ENCODE results near the gene PLEKHN1.
A peak's percentile ranks its signal among the peaks of the same experiment; 100 is the strongest.

The PLEKHN1 gene

GRCh38 chr1:932173-932510 is 34.1 kb upstream of the PLEKHN1 start:
- Histone ChIP-seq H3K9me3 (ENCODE audit: control insufficient read depth, insufficient read depth, low read length) (no peaks in the 10 kb centered on the region), H3K4me1 (ENCODE audit: control insufficient read depth, insufficient read depth, low read length) (0 out of 2 replicates have a peak, but pooled peaks cover 3% of the 10 kb centered on the region), H3K4me3 (ENCODE audit: low read depth, low read length) (no peak overlapping the region), H3K27ac (ENCODE audit: low read depth, low read length) (no peak overlapping the region), H3K9ac (ENCODE audit: low read depth, low read length) (no peak overlapping the region), H3K36me3 (ENCODE audit: control insufficient read depth, insufficient read depth, low read length) (no peaks in the 10 kb centered on the region), H3K27me3 (ENCODE audit: control insufficient read depth, insufficient read depth, low read length) (peaks cover 90% of the 10 kb centered on the region)

GRCh38 chr1:932776-933602 is 33.3 kb upstream of the PLEKHN1 start:
- Histone ChIP-seq H3K4me3 (ENCODE audit: low read depth, low read length) (no peak overlapping the region), H3K27ac (ENCODE audit: low read depth, low read length) (no peak overlapping the region), H3K4me1 (ENCODE audit: control insufficient read depth, insufficient read depth, low read length) (0 out of 2 replicates have a peak, but pooled peaks cover 3% of the 10 kb centered on the region), H3K9ac (ENCODE audit: low read depth, low read length) (no peak overlapping the region), H3K9me3 (ENCODE audit: control insufficient read depth, insufficient read depth, low read length) (no peaks in the 10 kb centered on the region), H3K36me3 (ENCODE audit: control insufficient read depth, insufficient read depth, low read length) (no peaks in the 10 kb centered on the region), H3K27me3 (ENCODE audit: control insufficient read depth, insufficient read depth, low read length) (peaks cover 88% of the 10 kb centered on the region)

GRCh38 chr1:933603-933940 is 32.7 kb upstream of the PLEKHN1 start:
- H3K9me3 ChIP-seq (ENCODE audit: control insufficient read depth, insufficient read depth, low read length) = no peaks in the 10 kb centered on the region
- no peak overlapping the region for H3K4me3 ChIP-seq (ENCODE audit: low read depth, low read length)
- H3K9ac ChIP-seq (ENCODE audit: low read depth, low read length) = no peak overlapping the region
- 0 out of 2 replicates have a peak, but pooled peaks cover 3% of the 10 kb centered on the region for H3K4me1 ChIP-seq (ENCODE audit: control insufficient read depth, insufficient read depth, low read length)
- peaks cover 88% of the 10 kb centered on the region for H3K27me3 ChIP-seq (ENCODE audit: control insufficient read depth, insufficient read depth, low read length)
- H3K36me3 ChIP-seq (ENCODE audit: control insufficient read depth, insufficient read depth, low read length) = no peaks in the 10 kb centered on the region
- no peak overlapping the region for H3K27ac ChIP-seq (ENCODE audit: low read depth, low read length)

GRCh38 chr1:934991-935750 is 31.1 kb upstream of the PLEKHN1 start:
- Histone ChIP-seq H3K4me3 (ENCODE audit: low read depth, low read length) (0 out of 2 replicates have a peak overlapping the region, but pooled peaks have one; percentile 16), H3K27ac (ENCODE audit: low read depth, low read length) (no peak overlapping the region)

GRCh38 chr1:935751-936231 is 30.5 kb upstream of the PLEKHN1 start:
- H3K9me3 ChIP-seq (ENCODE audit: control insufficient read depth, insufficient read depth, low read length) = no peaks in the 10 kb centered on the region
- H3K36me3 ChIP-seq (ENCODE audit: control insufficient read depth, insufficient read depth, low read length) = no peaks in the 10 kb centered on the region
- H3K4me1 ChIP-seq (ENCODE audit: control insufficient read depth, insufficient read depth, low read length) = peaks cover 14% of the 10 kb centered on the region; the same call in 1 of the 2 replicates
- no peak overlapping the region for H3K9ac ChIP-seq (ENCODE audit: low read depth, low read length)
- peaks cover 88% of the 10 kb centered on the region for H3K27me3 ChIP-seq (ENCODE audit: control insufficient read depth, insufficient read depth, low read length)
- H3K27ac ChIP-seq (ENCODE audit: low read depth, low read length) = no peak overlapping the region
- H3K4me3 ChIP-seq (ENCODE audit: low read depth, low read length) = 0 out of 2 replicates have a peak overlapping the region, but pooled peaks have one; percentile 16

More at GRCh38 chr1:934991-935750, 31.1 kb upstream of the PLEKHN1 start:
- Histone ChIP-seq H3K27me3 (ENCODE audit: control insufficient read depth, insufficient read depth, low read length) (peaks cover 88% of the 10 kb centered on the region), H3K9me3 (ENCODE audit: control insufficient read depth, insufficient read depth, low read length) (no peaks in the 10 kb centered on the region), H3K36me3 (ENCODE audit: control insufficient read depth, insufficient read depth, low read length) (no peaks in the 10 kb centered on the region), H3K9ac (ENCODE audit: low read depth, low read length) (no peak overlapping the region), H3K4me1 (ENCODE audit: control insufficient read depth, insufficient read depth, low read length) (peaks cover 11% of the 10 kb centered on the region; the same call in 1 of the 2 replicates)

- Histone ChIP-seq H3K27ac (ENCODE audit: low read depth, low read length) (no peak overlapping the region), H3K9ac (ENCODE audit: low read depth, low read length) (no peak overlapping the region), H3K4me1 (ENCODE audit: control insufficient read depth, insufficient read depth, low read length) (peaks cover 14% of the 10 kb centered on the region; the same call in 1 of the 2 replicates), H3K9me3 (ENCODE audit: control insufficient read depth, insufficient read depth, low read length) (no peaks in the 10 kb centered on the region), H3K36me3 (ENCODE audit: control insufficient read depth, insufficient read depth, low read length) (no peaks in the 10 kb centered on the region), H3K4me3 (ENCODE audit: low read depth, low read length) (no peak overlapping the region), H3K27me3 (ENCODE audit: control insufficient read depth, insufficient read depth, low read length) (peaks cover 89% of the 10 kb centered on the region)
These were observed 29.7 kb upstream of the PLEKHN1 start for GRCh38 chr1:936348-937264.

GRCh38 chr1:937521-937920 is 28.8 kb upstream of the PLEKHN1 start:
- peaks cover 14% of the 10 kb centered on the region; the same call in 1 of the 2 replicates for H3K4me1 ChIP-seq (ENCODE audit: control insufficient read depth, insufficient read depth, low read length)
- no peaks in the 10 kb centered on the region for H3K9me3 ChIP-seq (ENCODE audit: control insufficient read depth, insufficient read depth, low read length)
- H3K27me3 ChIP-seq (ENCODE audit: control insufficient read depth, insufficient read depth, low read length) = peaks cover 87% of the 10 kb centered on the region
- no peaks in the 10 kb centered on the region for H3K36me3 ChIP-seq (ENCODE audit: control insufficient read depth, insufficient read depth, low read length)
- H3K27ac ChIP-seq (ENCODE audit: low read depth, low read length) = no peak overlapping the region
- no peak overlapping the region for H3K9ac ChIP-seq (ENCODE audit: low read depth, low read length)
- H3K4me3 ChIP-seq (ENCODE audit: low read depth, low read length) = no peak overlapping the region

GRCh38 chr1:938088-938683 is 28.1 kb upstream of the PLEKHN1 start:
- peaks cover 87% of the 10 kb centered on the region for H3K27me3 ChIP-seq (ENCODE audit: control insufficient read depth, insufficient read depth, low read length)
- no peaks in the 10 kb centered on the region for H3K36me3 ChIP-seq (ENCODE audit: control insufficient read depth, insufficient read depth, low read length)
- no peak overlapping the region for H3K27ac ChIP-seq (ENCODE audit: low read depth, low read length)
- no peak overlapping the region for H3K4me3 ChIP-seq (ENCODE audit: low read depth, low read length)
- peaks cover 20% of the 10 kb centered on the region for H3K4me1 ChIP-seq (ENCODE audit: control insufficient read depth, insufficient read depth, low read length)
- no peaks in the 10 kb centered on the region for H3K9me3 ChIP-seq (ENCODE audit: control insufficient read depth, insufficient read depth, low read length)
- no peak overlapping the region for H3K9ac ChIP-seq (ENCODE audit: low read depth, low read length)

- no peak overlapping the region for H3K4me3 ChIP-seq (ENCODE audit: low read depth, low read length)
- no peaks in the 10 kb centered on the region for H3K36me3 ChIP-seq (ENCODE audit: control insufficient read depth, insufficient read depth, low read length)
- H3K27ac ChIP-seq (ENCODE audit: low read depth, low read length) = no peak overlapping the region
- H3K4me1 ChIP-seq (ENCODE audit: control insufficient read depth, insufficient read depth, low read length) = peaks cover 20% of the 10 kb centered on the region
- no peak overlapping the region for H3K9ac ChIP-seq (ENCODE audit: low read depth, low read length)
- H3K9me3 ChIP-seq (ENCODE audit: control insufficient read depth, insufficient read depth, low read length) = no peaks in the 10 kb centered on the region
- H3K27me3 ChIP-seq (ENCODE audit: control insufficient read depth, insufficient read depth, low read length) = peaks cover 84% of the 10 kb centered on the region
These were observed 27.4 kb upstream of the PLEKHN1 start for GRCh38 chr1:938711-939489.

Measured in HUES48 (cell line).